22Rv1 (cell line): ENCODE data around the gene GALNTL6.

ENCODE experiments used
- CTCF ChIP-seq: fragments of 450-650 bp; IDR thresholded peaks from 2 replicates; pipeline ENCODE4 v1.5.1; 2017; ENCODE audit warnings: mild to moderate bottlenecking
- ZFX ChIP-seq: fragments of 450-650 bp; IDR thresholded peaks from 2 replicates; pipeline ENCODE4 v1.6.1; 2017; ENCODE audit warnings: antibody characterized with exemption, borderline replicate concordance

DNA sequence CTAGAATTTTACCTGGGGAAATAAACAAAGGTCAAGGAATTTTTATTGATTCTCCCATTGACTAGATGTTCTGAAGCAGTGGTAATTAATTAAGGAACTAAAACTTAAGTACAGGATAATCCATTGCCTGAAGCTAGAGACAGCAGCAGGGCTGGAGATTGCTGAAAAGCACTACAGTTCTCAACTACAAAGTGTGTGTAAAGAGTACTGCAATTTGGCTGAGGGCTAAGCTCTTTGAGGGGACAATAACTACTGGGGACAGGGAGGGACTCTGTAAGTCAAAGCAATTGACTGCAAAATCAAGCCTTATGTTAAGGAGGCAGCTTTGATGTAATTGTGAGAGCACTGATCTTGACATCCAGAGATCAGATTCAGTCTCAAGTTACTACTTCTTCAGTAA is 260.4 kb downstream of the GALNTL6 start:
- TF ChIP-seq CTCF = no peak
- TF ChIP-seq ZFX = no peak
